NOMO-1 (cell line): Measurements from ENCODE around the gene TTC39C.

ENCODE experiments used
- DNase-seq, 2 experiments: peaks; one replicate each; lab custom pipeline; 2025; ENCODE audit not compliant: unreplicated experiment in 2 of 2; lab: John Stamatoyannopoulos, UW

Gene TTC39C

GRCh38 chr18:24176727-24177416 lies 162.3 kb downstream of the TTC39C start:
- DNase-seq: no peak

GRCh38 chr18:24177499-24178133 lies 163.1 kb downstream of the TTC39C start:
- DNase-seq: no peak

GRCh38 chr18:24180048-24180447 lies 165.5 kb downstream of the TTC39C start:
- no peak for DNase-seq

- DNase-seq: no peak
These were observed 167.3 kb downstream of the TTC39C start for GRCh38 chr18:24181806-24182205.
